AG09319 (cell line): ENCODE measurements around the gene SH3TC2.

Source experiments
- DNase-seq: peaks from one replicate; pipeline ENCODE4 v3.0.0-alpha.2; 2010; ENCODE audit warnings: low read depth; ENCODE audit errors: extremely low read depth
- TF ChIP-seq, protein P1 (sequence below): IDR thresholded peaks from 2 replicates; pipeline ENCODE4 v1.5.1; 2011; ENCODE audit warnings: low read depth, mild to moderate bottlenecking, inconsistent platforms, low read length, moderate library complexity

SH3TC2 gene

DNA sequence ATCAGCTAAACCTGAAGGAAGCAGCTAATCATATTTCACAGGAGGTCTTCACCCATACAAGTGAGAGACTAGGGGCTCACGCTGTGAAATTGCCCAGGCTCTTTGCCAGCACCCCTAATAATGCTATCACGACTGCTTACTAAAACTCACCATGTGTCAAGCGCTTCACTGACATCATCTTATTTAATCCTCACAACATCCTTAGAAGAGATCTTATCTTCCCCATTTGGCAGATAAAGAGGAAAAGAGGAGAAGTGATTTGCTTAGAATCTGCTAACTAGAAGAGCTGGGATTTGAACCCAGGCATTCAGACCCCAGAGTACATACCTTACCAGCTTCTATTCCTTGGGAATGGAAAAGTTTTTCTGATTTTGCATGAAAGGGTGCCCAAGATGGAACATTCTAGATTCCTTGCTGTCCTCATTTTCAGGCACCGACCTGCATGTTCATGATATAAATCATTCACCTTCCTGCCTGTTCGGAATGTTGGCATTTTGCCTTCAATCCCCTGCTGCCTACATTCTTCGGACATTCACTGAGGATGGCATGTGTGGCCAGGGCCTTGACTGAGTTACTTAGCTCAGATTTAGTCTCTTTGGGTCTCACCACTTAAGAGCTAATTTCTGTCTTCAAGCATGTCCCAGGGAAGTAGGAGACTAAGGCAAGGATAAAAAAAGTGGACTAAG is 88.1 kb downstream of the SH3TC2 start:
- TF ChIP-seq, protein P1, sequence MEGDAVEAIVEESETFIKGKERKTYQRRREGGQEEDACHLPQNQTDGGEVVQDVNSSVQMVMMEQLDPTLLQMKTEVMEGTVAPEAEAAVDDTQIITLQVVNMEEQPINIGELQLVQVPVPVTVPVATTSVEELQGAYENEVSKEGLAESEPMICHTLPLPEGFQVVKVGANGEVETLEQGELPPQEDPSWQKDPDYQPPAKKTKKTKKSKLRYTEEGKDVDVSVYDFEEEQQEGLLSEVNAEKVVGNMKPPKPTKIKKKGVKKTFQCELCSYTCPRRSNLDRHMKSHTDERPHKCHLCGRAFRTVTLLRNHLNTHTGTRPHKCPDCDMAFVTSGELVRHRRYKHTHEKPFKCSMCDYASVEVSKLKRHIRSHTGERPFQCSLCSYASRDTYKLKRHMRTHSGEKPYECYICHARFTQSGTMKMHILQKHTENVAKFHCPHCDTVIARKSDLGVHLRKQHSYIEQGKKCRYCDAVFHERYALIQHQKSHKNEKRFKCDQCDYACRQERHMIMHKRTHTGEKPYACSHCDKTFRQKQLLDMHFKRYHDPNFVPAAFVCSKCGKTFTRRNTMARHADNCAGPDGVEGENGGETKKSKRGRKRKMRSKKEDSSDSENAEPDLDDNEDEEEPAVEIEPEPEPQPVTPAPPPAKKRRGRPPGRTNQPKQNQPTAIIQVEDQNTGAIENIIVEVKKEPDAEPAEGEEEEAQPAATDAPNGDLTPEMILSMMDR: no peak
- no peak for DNase-seq

DNA sequence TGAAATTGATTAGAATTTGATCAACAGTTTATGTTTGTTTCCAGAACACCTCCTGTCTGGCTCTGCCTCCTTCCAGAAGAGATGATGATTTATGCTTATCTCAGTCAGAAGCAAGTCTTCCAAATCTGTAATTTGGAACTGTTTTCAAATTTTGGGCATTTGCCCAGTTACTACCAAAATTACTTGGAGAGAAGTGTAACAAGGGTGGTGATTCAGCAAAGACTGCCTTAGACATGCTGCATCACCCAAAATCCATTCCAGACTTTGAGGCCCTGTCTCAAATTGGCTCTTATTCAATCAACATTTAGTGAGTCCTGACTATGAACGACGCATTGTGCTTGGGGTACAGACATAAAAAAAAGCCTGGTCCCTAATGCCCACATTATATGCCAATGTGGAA is 89.4 kb downstream of the SH3TC2 start:
- TF ChIP-seq, protein P1: no peak
- DNase-seq: no peak

DNA sequence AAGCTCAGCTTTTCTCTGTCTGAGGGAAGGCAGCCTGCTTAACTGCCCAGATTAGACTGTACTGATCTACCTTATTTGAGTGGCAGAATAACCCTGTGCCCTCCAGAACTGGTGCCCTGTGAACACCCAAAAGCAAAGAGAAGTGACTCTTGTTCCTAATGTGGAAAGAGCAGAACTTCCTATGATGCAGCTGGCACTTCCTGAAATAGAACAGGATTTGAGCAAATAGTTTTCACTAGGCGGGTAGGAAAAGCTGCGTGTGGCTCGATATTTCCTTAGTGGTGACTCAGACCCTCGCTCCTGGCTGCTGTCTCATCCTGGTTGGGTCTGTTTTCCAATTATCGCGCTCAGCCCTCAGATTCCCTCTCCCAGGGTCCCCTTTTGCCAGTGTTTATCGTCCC is 89.9 kb downstream of the SH3TC2 start:
- TF ChIP-seq, protein P1: no peak
- DNase-seq: peak; percentile 40

DNA sequence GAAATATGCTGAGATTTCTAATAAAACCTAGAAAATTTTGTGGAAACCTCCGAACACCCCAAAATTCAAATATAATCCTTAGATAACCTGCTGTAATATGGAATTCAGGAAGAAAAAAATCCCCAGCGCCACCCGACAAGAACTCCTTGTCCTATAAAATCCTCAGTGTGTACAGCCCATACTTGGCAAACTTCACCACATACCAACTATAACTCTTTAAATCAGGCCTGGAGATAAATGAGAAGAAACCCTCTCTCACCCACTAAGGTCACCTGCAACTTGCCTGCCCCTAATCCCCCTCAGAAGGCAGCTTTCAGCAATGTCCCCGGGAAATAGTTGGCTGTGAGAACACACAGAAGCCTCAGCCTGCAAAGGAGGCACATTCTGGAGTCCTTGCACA is 90.5 kb downstream of the SH3TC2 start:
- TF ChIP-seq, protein P1: no peak
- DNase-seq: no peak

DNA sequence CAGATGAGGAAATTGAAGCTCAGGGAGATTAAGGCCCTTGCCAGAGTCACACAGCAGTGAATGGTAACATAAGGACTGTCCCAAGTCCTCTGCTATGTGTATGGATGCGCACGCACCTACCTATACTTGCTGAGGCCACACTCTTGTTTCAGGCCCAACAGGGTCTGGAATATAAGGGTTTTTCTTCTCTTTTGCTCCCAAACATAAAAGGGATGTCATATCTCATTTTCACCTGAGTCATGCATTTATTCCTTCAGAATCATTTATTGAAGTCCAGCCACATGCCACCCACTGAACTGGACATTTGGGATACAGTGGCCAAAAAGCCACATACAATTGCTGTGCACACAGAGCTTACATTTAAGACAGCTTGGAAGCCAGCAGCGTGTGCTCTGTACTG is 92.0 kb downstream of the SH3TC2 start:
- TF ChIP-seq, protein P1: no peak
- DNase-seq: no peak

DNA sequence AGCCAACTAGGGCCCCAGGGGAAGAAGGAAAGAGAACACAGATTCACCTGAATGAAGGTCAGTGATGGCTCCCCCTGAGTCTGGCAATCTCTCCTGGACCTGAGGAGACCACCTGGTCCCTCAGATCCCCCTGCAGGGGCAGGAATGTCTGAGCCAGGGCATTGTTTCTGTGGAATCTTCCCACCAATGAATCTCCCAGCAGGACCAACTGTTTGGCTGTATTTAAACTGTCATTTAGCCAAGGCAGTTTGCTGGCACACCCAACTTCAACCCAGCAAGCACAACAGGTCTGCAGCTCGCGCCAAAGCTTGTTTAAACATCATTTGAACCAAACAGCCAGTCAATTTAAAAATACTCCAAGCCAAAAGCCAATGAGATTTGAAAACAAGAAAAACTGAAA is 92.6 kb downstream of the SH3TC2 start:
- no peak for DNase-seq
- TF ChIP-seq, protein P1: no peak

DNA sequence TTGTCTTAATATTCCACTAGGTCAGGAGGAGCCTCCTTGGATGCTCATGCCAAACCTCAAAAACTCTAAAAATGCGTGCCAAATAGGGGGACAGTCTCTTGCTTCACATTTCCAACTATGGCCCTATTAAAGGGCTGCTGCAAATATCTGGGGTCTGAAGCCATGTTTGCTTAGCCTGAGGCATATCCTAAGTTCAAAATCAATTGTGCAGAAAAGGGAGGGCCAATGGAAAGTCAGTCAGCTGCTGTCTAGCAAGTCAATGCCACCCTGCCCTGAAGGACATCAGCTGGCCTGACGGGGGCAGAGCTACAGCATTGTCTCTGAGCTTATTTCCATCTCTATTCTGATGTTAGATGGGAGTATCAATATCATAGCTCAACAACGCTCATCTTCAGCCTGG is 93.6 kb downstream of the SH3TC2 start:
- DNase-seq: no peak
- TF ChIP-seq, protein P1: no peak
